OCI-LY3 (cell line): ENCODE data around the gene PPM1A.

ENCODE experiments used
- CTCF ChIP-seq: fragments of 200-600, 300-600 bp; sonication (generic); IDR thresholded peaks from 2 replicates; pipeline ENCODE4 v1.5.1; 2014; ENCODE audit warnings: antibody characterized with exemption, low read length, low read depth
- EZH2phosphoT487 ChIP-seq: fragments of 200-600 bp; shearing (Covaris generic); IDR thresholded peaks from 2 replicates; pipeline ENCODE4 v1.6.1; 2018; ENCODE audit warnings: antibody characterized with exemption, mixed run types, low read depth

- TF ChIP-seq EZH2phosphoT487 (no peak), CTCF (no peak)
These were observed 54.7 kb downstream of the PPM1A start for GRCh38 chr14:60303745-60304144.
